ENCODE measurements around the gene LPCAT3. TPM values are rescaled to one million over a fixed set of nuclear protein-coding genes. Genes with fewer than 3 reads are reported as not detected.

Gene LPCAT3
- total RNA-seq, 1 experiment from 2014 or later, result 56.6 TPM

- ChIA-PET CTCF (no interaction called here), POLR2A (ENCODE audit: low non-redundant PET) (interaction anchor here (0.6 kb wide), 1 partner anchor 73 kb away, joined by 4 read pairs; the partner anchor contains the start of gene C12orf57)
- TF ChIP-seq EZH2 (IDR thresholded peaks at IDR 0.05; ENCODE audit: borderline replicate concordance, low read depth, low read length, poor library complexity, severe bottlenecking), result no peak
- no peak for TF ChIP-seq CTCF (conservative IDR thresholded peaks at IDR 0.05; ENCODE audit: low read depth, low read length)
- Histone ChIP-seq H3K9me3 (ENCODE audit: low read depth, low read length, poor library complexity, severe bottlenecking) (no peaks in the 10 kb centered on the region), H3K4me1 (ENCODE audit: insufficient read depth, low read length, poor library complexity, severe bottlenecking) (peaks cover 10% of the 10 kb centered on the region), H3K27me3 (replicated peaks; ENCODE audit: insufficient read depth, low read depth, low read length, poor library complexity) (no peaks in the 10 kb centered on the region), H3K27ac (ENCODE audit: low read depth, low read length, poor library complexity, severe bottlenecking) (peak overlapping the region; percentile 84), H3K4me3 (ENCODE audit: low read depth, low read length, poor library complexity, severe bottlenecking) (peak overlapping the region; percentile 59), H3K36me3 (ENCODE audit: insufficient read depth, low read length, poor library complexity, severe bottlenecking) (peaks cover 6% of the 10 kb centered on the region)
- TSS peak; percentile 67 for BruUV-seq (replicated peaks)
- intact Hi-C loops (cut with micrococcal nuclease; ENCODE audit: unreplicated experiment), result no loop called here
- no peak for DNase-seq (ENCODE audit: low spot score)
These were observed 1.2 kb downstream of the LPCAT3 start for GRCh38 chr12:7016958-7017571.

DNA sequence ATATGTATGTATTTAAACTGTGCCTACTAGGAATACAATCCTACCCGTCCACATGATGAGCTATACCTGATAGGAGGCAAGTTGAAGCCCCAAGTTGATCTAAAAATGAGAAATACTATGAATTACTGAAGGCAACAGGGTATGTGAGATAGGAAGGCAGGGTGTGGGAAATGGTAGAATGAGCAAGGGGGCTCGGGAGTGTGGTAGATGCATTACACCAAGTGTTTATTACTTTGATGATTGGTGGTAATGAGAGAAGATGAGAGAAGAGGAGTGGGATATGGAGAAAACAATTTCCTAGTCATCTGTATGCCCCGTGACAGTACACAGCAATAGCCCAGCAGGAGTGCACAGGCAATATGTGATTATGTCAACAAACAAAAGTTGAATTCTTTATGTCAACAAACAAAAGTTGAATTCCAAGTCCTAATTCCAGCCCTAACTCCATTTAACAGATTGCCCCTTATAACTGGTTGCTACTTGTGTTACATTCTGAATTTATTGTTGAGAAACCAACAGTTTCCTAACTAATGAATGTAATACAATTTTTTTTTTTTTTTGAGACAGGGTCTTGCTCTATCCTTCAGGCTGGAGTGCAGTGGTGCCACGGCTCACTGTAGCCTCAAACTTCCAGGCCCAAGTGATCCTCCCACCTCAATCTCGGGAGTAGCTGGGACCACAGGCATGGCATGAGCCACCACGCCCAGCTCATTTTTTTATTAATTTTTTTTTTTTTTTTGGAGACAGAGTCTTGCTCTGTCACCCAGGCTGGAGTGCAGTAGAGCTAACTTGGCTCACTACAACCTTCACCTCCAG, 2.5 kb downstream of the LPCAT3 start:
- H3K4me1 ChIP-seq (ENCODE audit: insufficient read depth, low read length, poor library complexity, severe bottlenecking), result peaks cover 10% of the 10 kb centered on the region
- H3K36me3 ChIP-seq (ENCODE audit: insufficient read depth, low read length, poor library complexity, severe bottlenecking), result peaks cover 6% of the 10 kb centered on the region
- ChIA-PET CTCF (no interaction called here), POLR2A (ENCODE audit: low non-redundant PET) (no interaction called here)
- DNase-seq (ENCODE audit: low spot score), result no peak
- TF ChIP-seq CTCF (conservative IDR thresholded peaks at IDR 0.05; ENCODE audit: low read depth, low read length) (no peak), EZH2 (IDR thresholded peaks at IDR 0.05; ENCODE audit: borderline replicate concordance, low read depth, low read length, poor library complexity, severe bottlenecking) (no peak)
- BruUV-seq (replicated peaks), result no TSS peak
- H3K27me3 ChIP-seq (replicated peaks; ENCODE audit: insufficient read depth, low read depth, low read length, poor library complexity), result no peaks in the 10 kb centered on the region
- no peak overlapping the region for H3K4me3 ChIP-seq (ENCODE audit: low read depth, low read length, poor library complexity, severe bottlenecking)
- intact Hi-C loops (cut with micrococcal nuclease; ENCODE audit: unreplicated experiment), result no loop called here
- H3K27ac ChIP-seq (ENCODE audit: low read depth, low read length, poor library complexity, severe bottlenecking), result no peak overlapping the region
- H3K9me3 ChIP-seq (ENCODE audit: low read depth, low read length, poor library complexity, severe bottlenecking), result no peaks in the 10 kb centered on the region

DNA sequence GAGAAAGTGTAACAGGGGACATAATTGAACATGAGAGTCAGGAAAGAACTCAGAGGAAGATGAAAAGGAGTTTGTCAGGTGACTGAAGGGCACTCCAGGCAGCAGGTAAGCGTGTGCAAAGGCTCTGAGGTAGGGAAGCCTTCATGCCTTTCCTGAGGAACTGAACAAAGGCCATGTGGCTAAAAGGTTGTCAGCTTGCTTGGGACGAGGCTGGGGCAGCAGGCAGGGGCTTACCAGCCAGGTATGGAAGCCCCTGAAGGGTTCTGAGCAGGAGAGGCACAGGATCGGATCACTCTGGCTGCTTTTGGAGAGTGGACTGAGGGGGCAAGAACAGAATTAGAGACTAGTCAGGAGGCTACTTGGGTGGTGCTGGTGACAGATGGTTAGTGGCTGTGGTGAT, 5.2 kb downstream of the LPCAT3 start:
- Histone ChIP-seq H3K9me3 (ENCODE audit: low read depth, low read length, poor library complexity, severe bottlenecking) (no peaks in the 10 kb centered on the region), H3K4me1 (ENCODE audit: insufficient read depth, low read length, poor library complexity, severe bottlenecking) (peaks cover 19% of the 10 kb centered on the region), H3K27ac (ENCODE audit: low read depth, low read length, poor library complexity, severe bottlenecking) (no peak overlapping the region), H3K4me3 (ENCODE audit: low read depth, low read length, poor library complexity, severe bottlenecking) (no peak overlapping the region), H3K27me3 (replicated peaks; ENCODE audit: insufficient read depth, low read depth, low read length, poor library complexity) (no peaks in the 10 kb centered on the region), H3K36me3 (ENCODE audit: insufficient read depth, low read length, poor library complexity, severe bottlenecking) (peaks cover 6% of the 10 kb centered on the region)
- no TSS peak for BruUV-seq (replicated peaks)
- CTCF ChIA-PET, result no interaction called here
- intact Hi-C loops (cut with micrococcal nuclease; ENCODE audit: unreplicated experiment), result no loop called here
- no peak for DNase-seq (ENCODE audit: low spot score)
- POLR2A ChIA-PET (ENCODE audit: low non-redundant PET), result no interaction called here
- no peak for TF ChIP-seq EZH2 (IDR thresholded peaks at IDR 0.05; ENCODE audit: borderline replicate concordance, low read depth, low read length, poor library complexity, severe bottlenecking)
- TF ChIP-seq CTCF (conservative IDR thresholded peaks at IDR 0.05; ENCODE audit: low read depth, low read length), result no peak
